PC-9 (cell line): ENCODE measurements around the gene C1QC. TPM values are rescaled to one million over a fixed set of nuclear protein-coding genes. Genes with fewer than 3 reads are reported as not detected.

Experiments used
- BruUV-seq: library from RNA; stranded (reverse); fragments of 400-500 nt; replicated peaks from 2 replicates; lab custom pipeline; 2021; lab: Mats Ljungman, UMichigan
- CTCF ChIA-PET: fragments of 300-600 bp; sonication (Branson Sonifier 250); formaldehyde crosslinking; loops from one replicate; lab custom pipeline; 2022; ENCODE audit warnings: antibody characterized with exemption; lab: Charles Lee
- POLR2A ChIA-PET: fragments of 300-600 bp; sonication (Branson Sonifier 250); formaldehyde crosslinking; loops from one replicate; lab custom pipeline; 2022; ENCODE audit warnings: antibody characterized with exemption; ENCODE audit not compliant: unreplicated experiment; lab: Charles Lee
- DNase-seq, 2 experiments: peaks; one replicate each; pipeline versions ENCODE4 v3.0.0 to v3.0.0-alpha.2; 2015 to 2022; ENCODE audit warnings: mixed read lengths in 1 of 2
- H2AFZ ChIP-seq: fragments of 200-600 bp; sonication (generic); 2 replicates; pipeline ENCODE4 v1.8.1; 2017; ENCODE audit warnings: antibody characterized with exemption
- H3F3A ChIP-seq: fragments of 200-600 bp; sonication (generic); 2 replicates; pipeline ENCODE4 v1.8.1; 2017; ENCODE audit warnings: antibody characterized with exemption, mild to moderate bottlenecking, low read depth; ENCODE audit not compliant: insufficient read depth
- H3K27ac ChIP-seq: fragments of 200-600 bp; sonication (generic); 2 replicates; pipeline ENCODE4 v1.6.1; 2016; ENCODE audit warnings: mixed run types
- H3K27me3 ChIP-seq: fragments of 200-600 bp; sonication (generic); 2 replicates; pipeline ENCODE4 v1.6.1; 2016; ENCODE audit warnings: low read depth, mixed run types; ENCODE audit not compliant: insufficient read depth
- H3K36me3 ChIP-seq: fragments of 200-600 bp; sonication (generic); 2 replicates; pipeline ENCODE4 v1.6.1; 2016; ENCODE audit warnings: low read depth, mixed run types
- H3K4me1 ChIP-seq: fragments of 200-600 bp; sonication (generic); replicated peaks from 2 replicates; pipeline ENCODE4 v1.6.1; 2016; ENCODE audit warnings: mixed run types; ENCODE audit not compliant: insufficient read depth
- H3K4me2 ChIP-seq: fragments of 200-600 bp; sonication (generic); 2 replicates; pipeline ENCODE4 v1.6.1; 2017; ENCODE audit warnings: mixed run types
- H3K4me3 ChIP-seq: fragments of 200-600 bp; sonication (generic); 2 replicates; pipeline ENCODE4 v1.6.1; 2016; ENCODE audit warnings: mixed run types
- H3K79me2 ChIP-seq: fragments of 200-600 bp; sonication (generic); 2 replicates; pipeline ENCODE4 v1.6.1; 2017; ENCODE audit warnings: low read depth, mixed run types
- H3K9me2 ChIP-seq: fragments of 200-600 bp; sonication (generic); 2 replicates; pipeline ENCODE4 v1.8.1; 2017; ENCODE audit warnings: mild to moderate bottlenecking; ENCODE audit not compliant: insufficient read depth
- H3K9me3 ChIP-seq: fragments of 200-600 bp; sonication (generic); 2 replicates; pipeline ENCODE4 v1.8.1; 2016; ENCODE audit warnings: low read depth; ENCODE audit not compliant: insufficient read depth
- H4K20me1 ChIP-seq: fragments of 200-600 bp; sonication (generic); 2 replicates; pipeline ENCODE4 v1.8.1; 2017; ENCODE audit not compliant: insufficient read depth
- CTCF ChIP-seq: fragments of 200-600 bp; sonication (generic); conservative IDR thresholded peaks from 2 replicates; pipeline ENCODE4 v1.6.1; 2017; ENCODE audit warnings: mixed run types, antibody characterized with exemption, mild to moderate bottlenecking, moderate library complexity
- EZH2 ChIP-seq: fragments of 200-600 bp; sonication (generic); IDR thresholded peaks from 2 replicates; pipeline ENCODE4 v1.8.0; 2017; ENCODE audit warnings: antibody characterized with exemption, low read depth
- intact Hi-C: fragments of 100-400 bp; cut with micrococcal nuclease; formaldehyde crosslinking; loops from one replicate; pipeline ENCODE4 v1.10.0; 2022; ENCODE audit not compliant: unreplicated experiment
- total RNA-seq: library from RNA; stranded (reverse); gene quantifications from 2 replicates; pipeline ENCODE4 v1.2.3, GENCODE V29; 2021

The C1QC gene
- total RNA-seq, 1 experiment from 2014 or later, result not detected

DNA sequence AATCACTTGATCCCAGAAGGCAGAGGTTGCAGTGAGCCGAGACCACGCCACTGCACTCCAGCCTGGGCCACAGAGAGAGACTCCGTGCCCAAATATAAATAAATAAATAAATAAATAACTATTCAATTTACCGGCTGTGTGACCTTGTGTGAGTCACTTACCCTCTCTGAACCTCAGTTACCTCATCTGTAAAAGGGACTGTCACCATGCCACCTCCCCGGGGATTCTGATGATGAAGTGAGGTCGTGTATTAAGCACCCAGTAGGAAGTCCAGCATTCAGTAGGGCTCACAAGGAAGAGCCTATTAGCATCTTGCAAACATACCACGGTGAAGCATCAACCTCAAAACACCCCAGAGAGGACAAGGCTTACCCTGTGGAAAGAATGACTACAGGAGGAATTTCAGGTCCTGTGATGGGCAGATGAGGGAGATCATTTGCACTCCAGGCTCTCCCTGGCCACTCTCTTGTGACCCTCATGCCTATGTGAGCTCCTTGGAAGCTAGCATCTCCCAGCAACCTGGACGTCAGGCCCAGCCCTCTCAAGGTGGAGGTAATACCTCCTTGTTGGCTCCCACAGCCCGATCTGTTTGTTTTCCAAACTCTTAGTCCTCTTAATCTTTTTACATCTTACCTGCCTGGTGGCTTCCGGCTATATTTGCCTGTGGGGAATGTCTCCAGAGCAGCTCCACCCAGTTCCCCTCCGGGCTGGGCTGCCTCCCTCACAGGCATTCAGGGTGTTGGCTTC is 14.6 kb upstream of the C1QC start:
- TF ChIP-seq EZH2, result no peak
- no peak for TF ChIP-seq CTCF
- Histone ChIP-seq H3K27me3 (peaks cover 51% of the 10 kb centered on the region), H3K36me3 (no peaks in the 10 kb centered on the region), H3K4me1 (no peaks in the 10 kb centered on the region), H3K27ac (no peak overlapping the region), H3K79me2 (no peaks in the 10 kb centered on the region), H3K9me3 (no peaks in the 10 kb centered on the region), H3K4me3 (no peak overlapping the region), H3F3A (no peaks in the 10 kb centered on the region), H2AFZ (no peak overlapping the region), H4K20me1 (no peaks in the 10 kb centered on the region), H3K4me2 (no peak overlapping the region), H3K9me2 (no peaks in the 10 kb centered on the region)
- DNase-seq, result peak in 1 of 2 experiments; percentile 16
- intact Hi-C loops, result no loop called here
- ChIA-PET CTCF (no interaction called here), POLR2A (no interaction called here)
- no TSS peak for BruUV-seq

GRCh38 chr1:22629886-22630285 is 13.5 kb upstream of the C1QC start:
- Histone ChIP-seq H3K79me2 (no peaks in the 10 kb centered on the region), H3F3A (no peaks in the 10 kb centered on the region), H3K27me3 (peaks cover 49% of the 10 kb centered on the region), H3K9me2 (no peaks in the 10 kb centered on the region), H3K4me3 (no peak overlapping the region), H3K9me3 (no peaks in the 10 kb centered on the region), H4K20me1 (no peaks in the 10 kb centered on the region), H3K36me3 (no peaks in the 10 kb centered on the region), H3K27ac (no peak overlapping the region), H3K4me1 (no peaks in the 10 kb centered on the region), H3K4me2 (no peak overlapping the region), H2AFZ (no peak overlapping the region)
- ChIA-PET CTCF (no interaction called here), POLR2A (no interaction called here)
- DNase-seq, result no peak
- intact Hi-C loops, result no loop called here
- no TSS peak for BruUV-seq
- no peak for TF ChIP-seq EZH2
- no peak for TF ChIP-seq CTCF

- Histone ChIP-seq H3K36me3 (no peaks in the 10 kb centered on the region), H3K9me2 (no peaks in the 10 kb centered on the region), H2AFZ (no peak overlapping the region), H3F3A (no peaks in the 10 kb centered on the region), H3K27ac (no peak overlapping the region), H3K9me3 (no peaks in the 10 kb centered on the region), H3K4me3 (no peak overlapping the region), H3K79me2 (no peaks in the 10 kb centered on the region), H3K27me3 (peaks cover 29% of the 10 kb centered on the region), H4K20me1 (no peaks in the 10 kb centered on the region), H3K4me2 (no peak overlapping the region), H3K4me1 (no peaks in the 10 kb centered on the region)
- no peak for TF ChIP-seq CTCF
- ChIA-PET POLR2A (no interaction called here), CTCF (no interaction called here)
- no peak for DNase-seq
- intact Hi-C loops, result no loop called here
- BruUV-seq, result no TSS peak
Observed at GRCh38 chr1:22633697-22634463, 9.6 kb upstream of the C1QC start.
